Measurements from ENCODE around the gene C15orf62.

DNA sequence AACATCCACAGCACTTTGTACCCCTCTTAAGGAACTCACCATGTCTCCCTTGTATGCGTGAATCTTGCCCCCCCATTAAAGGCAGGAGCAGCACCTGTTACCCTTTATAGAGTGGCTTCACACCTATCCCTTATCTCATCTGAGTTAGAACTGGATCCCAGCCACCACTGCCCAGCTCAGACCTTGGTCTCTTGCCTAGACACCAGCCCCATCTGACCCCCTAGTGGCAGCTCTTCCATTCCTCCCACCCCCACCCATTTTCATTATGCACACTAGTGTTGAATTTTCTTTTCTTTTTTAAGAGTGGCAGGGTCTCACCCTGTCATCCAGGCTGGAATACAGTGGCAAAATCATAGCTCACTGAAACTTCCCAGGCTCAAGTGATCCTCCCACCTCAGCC is 33.9 kb downstream of the C15orf62 start:
- TF ChIP-seq ATF2 (tag by site-specific recombination; IDR thresholded peaks at IDR 0.05; ENCODE audit: low read depth) (no peak), CTCF (tag by site-specific recombination; IDR thresholded peaks at IDR 0.05) (no peak), YY1 (tag by site-specific recombination; IDR thresholded peaks at IDR 0.05) (no peak), PRDM1 (tag by site-specific recombination; IDR thresholded peaks at IDR 0.05) (no peak), TSHZ1 (tag by site-specific recombination; IDR thresholded peaks at IDR 0.05; ENCODE audit: borderline replicate concordance) (no peak), ZNF140 (tag by site-specific recombination; IDR thresholded peaks at IDR 0.05) (no peak), ZNF311 (tag by site-specific recombination; IDR thresholded peaks at IDR 0.05; ENCODE audit: borderline replicate concordance) (no peak), ZNF560 (tag by site-specific recombination; IDR thresholded peaks at IDR 0.05; ENCODE audit: borderline replicate concordance) (no peak), PATZ1 (tag by site-specific recombination; IDR thresholded peaks at IDR 0.05) (no peak)
- TF ChIP-seq, protein P1, sequence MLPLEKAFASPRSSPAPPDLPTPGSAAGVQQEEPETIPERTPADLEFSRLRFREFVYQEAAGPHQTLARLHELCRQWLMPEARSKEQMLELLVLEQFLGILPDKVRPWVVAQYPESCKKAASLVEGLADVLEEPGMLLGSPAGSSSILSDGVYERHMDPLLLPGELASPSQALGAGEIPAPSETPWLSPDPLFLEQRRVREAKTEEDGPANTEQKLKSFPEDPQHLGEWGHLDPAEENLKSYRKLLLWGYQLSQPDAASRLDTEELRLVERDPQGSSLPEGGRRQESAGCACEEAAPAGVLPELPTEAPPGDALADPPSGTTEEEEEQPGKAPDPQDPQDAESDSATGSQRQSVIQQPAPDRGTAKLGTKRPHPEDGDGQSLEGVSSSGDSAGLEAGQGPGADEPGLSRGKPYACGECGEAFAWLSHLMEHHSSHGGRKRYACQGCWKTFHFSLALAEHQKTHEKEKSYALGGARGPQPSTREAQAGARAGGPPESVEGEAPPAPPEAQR (tag by site-specific recombination; IDR thresholded peaks at IDR 0.05), result no peak

Measured in HEK293 (cell line).